Measurements from ENCODE around the gene ITGAD. TPM values are rescaled to one million over a fixed set of nuclear protein-coding genes. Genes with fewer than 3 reads are reported as not detected.

The ITGAD gene
- total and polyA plus RNA-seq, 2 of the 13 experiments (the other 11 are each of a cell fraction or from before 2014, with no cell fraction given): not detected

- TF ChIP-seq ARNTL (CRISPR knock-in tag; IDR thresholded peaks at IDR 0.05): no peak
- TF ChIP-seq ATF1 (CRISPR knock-in tag; IDR thresholded peaks at IDR 0.05): no peak
- peak; percentile 17; the same call in 1 of the 2 replicates for TF ChIP-seq SAP130 (CRISPR knock-in tag; IDR thresholded peaks at IDR 0.05; ENCODE audit: low read depth)
- TF ChIP-seq PHF21A (CRISPR knock-in tag; IDR thresholded peaks at IDR 0.05): no peak
- TF ChIP-seq ZBTB38 (CRISPR knock-in tag; IDR thresholded peaks at IDR 0.05): 0 out of 2 replicates have a peak, but pooled peaks have one; percentile 46
- no peak for TF ChIP-seq SATB2 (CRISPR knock-in tag; IDR thresholded peaks at IDR 0.05)
- no peak for TF ChIP-seq HNRNPL (IDR thresholded peaks at IDR 0.05; ENCODE audit: low read depth, low read length)
- no peak for TF ChIP-seq ZNF280D (CRISPR knock-in tag; IDR thresholded peaks at IDR 0.05)
- TF ChIP-seq MTF1 (CRISPR knock-in tag; IDR thresholded peaks at IDR 0.05): no peak
- TF ChIP-seq SRSF9 (IDR thresholded peaks at IDR 0.05; ENCODE audit: borderline replicate concordance, insufficient read depth, low read depth, low read length, poor library complexity, severe bottlenecking): no peak
- TF ChIP-seq PLSCR1 (CRISPR knock-in tag; IDR thresholded peaks at IDR 0.05; ENCODE audit: borderline replicate concordance): no peak
- no peak for TF ChIP-seq FOXK1 (CRISPR knock-in tag; IDR thresholded peaks at IDR 0.05; ENCODE audit: borderline replicate concordance, low read depth)
- no peak for TF ChIP-seq GRHL1 (CRISPR knock-in tag; conservative IDR thresholded peaks at IDR 0.05)
- no peak for TF ChIP-seq ZNF577 (CRISPR knock-in tag; IDR thresholded peaks at IDR 0.05; ENCODE audit: borderline replicate concordance, low read depth)
- TF ChIP-seq CSRNP2 (CRISPR knock-in tag; conservative IDR thresholded peaks at IDR 0.05; ENCODE audit: low read depth): no peak
- no peak for TF ChIP-seq ZNF782 (CRISPR knock-in tag; IDR thresholded peaks at IDR 0.05; ENCODE audit: borderline replicate concordance)
- no peak for TF ChIP-seq ZNF687 (CRISPR knock-in tag; IDR thresholded peaks at IDR 0.05)
Measured at GRCh38 chr16:31456988-31457360, 63.8 kb downstream of the ITGAD start (continued).

Measured in HepG2 (cell line).